KMS-11 (cell line): Measurements from ENCODE around the gene HDAC7.

Source experiments
- H2AFZ ChIP-seq: fragments of 200-600 bp; sonication (generic); 2 replicates; pipeline ENCODE4 v1.6.1; 2016; ENCODE audit warnings: antibody characterized with exemption, mixed run types, low read depth
- H3K27ac ChIP-seq: fragments of 200-600 bp; sonication (generic); 2 replicates; pipeline ENCODE4 v1.6.1; 2016; ENCODE audit warnings: mild to moderate bottlenecking, mixed run types
- H3K27me3 ChIP-seq: fragments of 200-600 bp; sonication (generic); 2 replicates; pipeline ENCODE4 v1.6.1; 2017; ENCODE audit warnings: mild to moderate bottlenecking, low read depth, mixed run types, moderate library complexity; ENCODE audit not compliant: insufficient read depth
- H3K36me3 ChIP-seq: fragments of 200-600 bp; sonication (generic); 2 replicates; pipeline ENCODE4 v1.6.1; 2017; ENCODE audit warnings: mild to moderate bottlenecking, mixed run types; ENCODE audit not compliant: insufficient read depth
- H3K4me1 ChIP-seq: fragments of 200-600 bp; sonication (generic); 2 replicates; pipeline ENCODE4 v1.6.1; 2016; ENCODE audit warnings: mild to moderate bottlenecking, low read depth, mixed run types; ENCODE audit not compliant: poor library complexity, severe bottlenecking
- H3K4me2 ChIP-seq: fragments of 200-600 bp; sonication (generic); 2 replicates; pipeline ENCODE4 v1.7.0; 2016; ENCODE audit warnings: mild to moderate bottlenecking, mixed run types
- H3K4me3 ChIP-seq: fragments of 200-600 bp; sonication (generic); IDR thresholded peaks from 2 replicates; pipeline ENCODE4 v1.6.1; 2017; ENCODE audit warnings: low read depth, low read length, mixed read lengths; ENCODE audit not compliant: insufficient read depth
- H3K79me2 ChIP-seq: fragments of 200-600 bp; sonication (generic); 2 replicates; pipeline ENCODE4 v1.6.1; 2016; ENCODE audit warnings: low read depth, mixed run types; ENCODE audit not compliant: insufficient read depth
- H3K9ac ChIP-seq: fragments of 200-600 bp; sonication (generic); 2 replicates; pipeline ENCODE4 v1.6.1; 2016; ENCODE audit warnings: mild to moderate bottlenecking, mixed run types
- H4K20me1 ChIP-seq: fragments of 200-600 bp; sonication (generic); 2 replicates; pipeline ENCODE4 v1.6.1; 2016; ENCODE audit warnings: mild to moderate bottlenecking, mixed run types; ENCODE audit not compliant: insufficient read depth
- TF ChIP-seq, protein P1 (sequence below): fragments of 200-600 bp; sonication (generic); conservative IDR thresholded peaks from 2 replicates; pipeline ENCODE4 v1.6.1; 2017; ENCODE audit warnings: low read depth, mild to moderate bottlenecking, antibody characterized with exemption, low read length, moderate library complexity, mixed read lengths

HDAC7 gene

DNA sequence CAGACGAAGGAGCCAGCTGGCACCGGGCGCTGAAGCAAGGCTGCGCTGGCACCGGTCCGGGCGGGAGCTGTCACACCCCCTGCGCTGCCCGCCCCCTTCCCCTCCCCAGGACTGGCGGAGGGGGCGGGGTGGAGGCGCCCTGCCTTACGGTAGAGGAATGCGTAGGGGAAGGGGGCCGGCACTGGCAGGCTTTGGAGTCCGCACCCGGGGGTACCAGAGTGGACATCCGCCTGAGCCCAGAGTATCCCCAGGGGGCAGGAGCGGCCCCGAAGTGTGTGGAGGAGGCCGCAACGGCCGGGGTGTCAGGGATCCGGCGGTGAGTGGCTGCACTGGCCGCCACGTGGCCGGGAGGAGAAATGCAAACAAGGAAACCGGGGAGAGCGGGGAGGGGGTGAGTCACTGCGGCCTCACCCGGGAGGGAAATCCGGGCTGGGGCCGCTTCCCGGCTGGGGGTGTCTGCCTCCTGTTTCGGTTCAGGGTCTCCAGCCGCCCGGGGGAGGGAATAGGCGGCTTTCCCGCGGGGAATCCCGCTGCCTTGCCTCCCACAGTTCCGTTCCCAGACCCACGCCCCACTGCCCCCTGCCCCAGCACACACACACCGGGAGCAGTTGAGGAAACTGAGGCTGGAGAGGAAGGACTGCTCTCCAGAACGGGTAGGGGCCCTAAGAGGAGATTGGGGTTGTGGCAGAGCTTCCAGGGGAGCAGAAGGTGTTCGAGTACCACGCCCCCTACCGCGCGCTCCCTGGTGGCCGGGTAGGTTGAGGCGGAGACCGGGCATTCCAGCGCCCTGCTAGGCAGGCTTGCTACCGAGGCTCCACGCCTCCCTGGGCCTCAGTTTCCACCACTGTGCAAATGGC lies 60.6 kb downstream of the HDAC7 start, which contains the start of gene RAPGEF3:
Gene RAPGEF3, minus strand, starts transcription at position 47 of the 857 bp plus-strand sequence. CDS start 324 bp downstream, outside the sequence.
- Histone ChIP-seq H3K27ac (peak within 1 kb of the TSS; percentile 20; the same call in 1 of the 2 replicates), H3K36me3 (no peaks in the 10 kb centered on the region), H3K4me3 (no peak within 1 kb of the TSS), H4K20me1 (no peaks in the 10 kb centered on the region), H3K4me1 (peaks cover 53% of the 10 kb centered on the region), H3K9ac (peak within 1 kb of the TSS; percentile 69), H3K4me2 (peak within 1 kb of the TSS; percentile 74), H3K27me3 (no peaks in the 10 kb centered on the region), H2AFZ (peak within 1 kb of the TSS; percentile 94), H3K79me2 (no peaks in the 10 kb centered on the region)
- TF ChIP-seq, protein P1, sequence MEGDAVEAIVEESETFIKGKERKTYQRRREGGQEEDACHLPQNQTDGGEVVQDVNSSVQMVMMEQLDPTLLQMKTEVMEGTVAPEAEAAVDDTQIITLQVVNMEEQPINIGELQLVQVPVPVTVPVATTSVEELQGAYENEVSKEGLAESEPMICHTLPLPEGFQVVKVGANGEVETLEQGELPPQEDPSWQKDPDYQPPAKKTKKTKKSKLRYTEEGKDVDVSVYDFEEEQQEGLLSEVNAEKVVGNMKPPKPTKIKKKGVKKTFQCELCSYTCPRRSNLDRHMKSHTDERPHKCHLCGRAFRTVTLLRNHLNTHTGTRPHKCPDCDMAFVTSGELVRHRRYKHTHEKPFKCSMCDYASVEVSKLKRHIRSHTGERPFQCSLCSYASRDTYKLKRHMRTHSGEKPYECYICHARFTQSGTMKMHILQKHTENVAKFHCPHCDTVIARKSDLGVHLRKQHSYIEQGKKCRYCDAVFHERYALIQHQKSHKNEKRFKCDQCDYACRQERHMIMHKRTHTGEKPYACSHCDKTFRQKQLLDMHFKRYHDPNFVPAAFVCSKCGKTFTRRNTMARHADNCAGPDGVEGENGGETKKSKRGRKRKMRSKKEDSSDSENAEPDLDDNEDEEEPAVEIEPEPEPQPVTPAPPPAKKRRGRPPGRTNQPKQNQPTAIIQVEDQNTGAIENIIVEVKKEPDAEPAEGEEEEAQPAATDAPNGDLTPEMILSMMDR, result peak; percentile 55

GRCh38 chr12:47758584-47758833 lies 61.2 kb downstream of the HDAC7 start:
- Histone ChIP-seq H3K9ac (peak overlapping the region; percentile 69; the same call in 1 of the 2 replicates), H3K27ac (no peak overlapping the region)

GRCh38 chr12:47757840-47758583 lies 61.7 kb downstream of the HDAC7 start:
- H3K27ac ChIP-seq, result no peak overlapping the region
- TF ChIP-seq, protein P1, result no peak
- no peak overlapping the region for H3K4me3 ChIP-seq
- H3K36me3 ChIP-seq, result no peaks in the 10 kb centered on the region
- no peaks in the 10 kb centered on the region for H4K20me1 ChIP-seq
- H3K4me1 ChIP-seq, result peaks cover 64% of the 10 kb centered on the region
- H3K27me3 ChIP-seq, result no peaks in the 10 kb centered on the region
- H3K79me2 ChIP-seq, result no peaks in the 10 kb centered on the region
- H2AFZ ChIP-seq, result peak overlapping the region; percentile 94; the same call in 1 of the 2 replicates
- peak overlapping the region; percentile 74 for H3K4me2 ChIP-seq
- peak overlapping the region; percentile 69; the same call in 1 of the 2 replicates for H3K9ac ChIP-seq

More at GRCh38 chr12:47758584-47758833, 61.2 kb downstream of the HDAC7 start:
- no peaks in the 10 kb centered on the region for H3K27me3 ChIP-seq
- peaks cover 59% of the 10 kb centered on the region for H3K4me1 ChIP-seq
- no peaks in the 10 kb centered on the region for H3K79me2 ChIP-seq
- TF ChIP-seq, protein P1, result no peak
- no peaks in the 10 kb centered on the region for H3K36me3 ChIP-seq
- no peak overlapping the region for H3K4me3 ChIP-seq
- peak overlapping the region; percentile 74 for H3K4me2 ChIP-seq
- peak overlapping the region; percentile 94 for H2AFZ ChIP-seq
- no peaks in the 10 kb centered on the region for H4K20me1 ChIP-seq

DNA sequence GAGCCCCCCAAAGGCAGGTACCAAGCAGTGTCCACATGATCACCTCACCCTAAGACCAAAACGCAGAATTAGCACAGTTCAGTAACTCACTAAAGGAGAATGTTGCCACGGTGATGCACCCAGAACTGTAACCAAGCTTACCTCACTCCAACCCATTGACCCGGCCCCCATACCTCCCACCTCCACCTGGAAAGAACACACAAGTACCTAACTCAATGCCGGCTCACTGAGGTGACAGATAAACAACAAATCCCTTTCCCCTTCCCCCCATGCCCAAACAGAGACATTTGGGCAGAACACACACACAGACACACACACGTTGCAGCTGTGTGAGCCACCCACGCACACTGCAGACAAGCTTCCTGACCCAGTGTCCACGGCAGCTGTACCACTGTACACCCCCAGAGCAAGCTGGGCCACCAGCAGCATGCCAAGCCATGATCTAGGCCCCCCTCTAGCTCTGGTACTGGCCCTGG lies 62.3 kb downstream of the HDAC7 start:
- no peak overlapping the region for H2AFZ ChIP-seq
- H3K36me3 ChIP-seq, result no peaks in the 10 kb centered on the region
- peaks cover 70% of the 10 kb centered on the region for H3K4me1 ChIP-seq
- no peaks in the 10 kb centered on the region for H3K79me2 ChIP-seq
- peak overlapping the region; percentile 74; the same call in 1 of the 2 replicates for H3K4me2 ChIP-seq
- TF ChIP-seq, protein P1, result no peak
- H3K4me3 ChIP-seq, result no peak overlapping the region
- H4K20me1 ChIP-seq, result no peaks in the 10 kb centered on the region
- H3K27me3 ChIP-seq, result no peaks in the 10 kb centered on the region
- no peak overlapping the region for H3K9ac ChIP-seq
- no peak overlapping the region for H3K27ac ChIP-seq
